B cell (primary cell): Measurements from ENCODE around the gene CENPP. TPM values are rescaled to one million over a fixed set of nuclear protein-coding genes. Genes with fewer than 3 reads are reported as not detected.

ENCODE experiments used
- ATAC-seq: fragments of 200-7000 bp; cut with Tn5 transposase; one replicate; pipeline ENCODE4 v1.10.0; 2021; ENCODE audit warnings: low read depth, mild to moderate bottlenecking, moderate number of reproducible peaks, moderate library complexity
- CTCF ChIA-PET: fragments of 350-600 bp; sonication (Branson Sonifier 250); formaldehyde crosslinking; loops from one replicate; lab custom pipeline; 2021; ENCODE audit warnings: antibody characterized with exemption, inconsistent platforms; lab: Charles Lee
- POLR2A ChIA-PET: fragments of 350-600 bp; sonication (Branson Sonifier 250); formaldehyde crosslinking; loops from one replicate; lab custom pipeline; 2021; ENCODE audit warnings: antibody characterized with exemption; lab: Charles Lee
- DNase-seq: peaks from one replicate; pipeline ENCODE4 v3.0.0; 2013
- H2AFZ ChIP-seq: 2 replicates; pipeline ENCODE4 v1.6.1; 2012; ENCODE audit warnings: mild to moderate bottlenecking, low read depth, low read length; ENCODE audit not compliant: insufficient read depth, poor library complexity, severe bottlenecking
- H3K27ac ChIP-seq, 2 donors: 1 replicate in 1 of 2; 2 replicates in 1 of 2; pipeline ENCODE4 v1.5.1; 2012 to 2013; ENCODE audit warnings: low read length in 2 of 2, mild to moderate bottlenecking in 2 of 2, moderate library complexity in 1 of 2
- H3K27me3 ChIP-seq, 4 experiments: fragments of 200-600 bp in 1 of 4; sonication (generic) in 1 of 4; replicated peaks in 1 of 4; 1 replicate in 2 of 4; 2 replicates in 2 of 4; pipeline versions ENCODE4 v1.6.1 to v1.7.0; 2013 to 2016; ENCODE audit warnings: low read length in 3 of 4, mild to moderate bottlenecking in 2 of 4, mixed read lengths in 1 of 4, moderate library complexity in 1 of 4; ENCODE audit not compliant: insufficient read depth in 4 of 4, control insufficient read depth in 3 of 4; ENCODE audit errors: control extremely low read depth in 1 of 4
- H3K36me3 ChIP-seq, 2 experiments: replicated peaks in 1 of 2; 1 replicate in 1 of 2; 2 replicates in 1 of 2; pipeline versions ENCODE4 v1.6.1 to v1.7.1; 2013; ENCODE audit warnings: low read length in 1 of 2; ENCODE audit not compliant: insufficient read depth in 2 of 2, control insufficient read depth in 1 of 2; ENCODE audit errors: control extremely low read depth in 1 of 2, extremely low read depth in 1 of 2
- H3K4me1 ChIP-seq, 2 donors: fragments of 200-600 bp in 1 of 2; sonication (generic) in 1 of 2; 1 replicate in 1 of 2; 2 replicates in 1 of 2; pipeline versions ENCODE4 v1.5.1 to v1.6.1; 2013 to 2017; ENCODE audit warnings: low read length in 2 of 2; ENCODE audit not compliant: control insufficient read depth in 2 of 2, insufficient read depth in 2 of 2
- H3K4me2 ChIP-seq: replicated peaks from 2 replicates; pipeline ENCODE3; 2012; ENCODE audit warnings: mild to moderate bottlenecking, low read depth, low read length; ENCODE audit not compliant: poor library complexity, severe bottlenecking
- H3K4me3 ChIP-seq, 5 experiments: fragments of 200-600 bp in 1 of 5; sonication (generic) in 1 of 5; 1 replicate in 3 of 5; 2 replicates in 2 of 5; pipeline versions ENCODE4 v1.5.1 to v1.7.0; 2011 to 2016; ENCODE audit warnings: low read length in 4 of 5, mild to moderate bottlenecking in 4 of 5, low read depth in 2 of 5, control low read depth in 1 of 5, moderate library complexity in 1 of 5; ENCODE audit not compliant: insufficient read depth in 1 of 5; ENCODE audit errors: control extremely low read depth in 1 of 5, extremely low read depth in 1 of 5
- H3K79me2 ChIP-seq: fragments of 200-600 bp; sonication (generic); one replicate; pipeline ENCODE4 v1.6.0; 2016; ENCODE audit warnings: low read length; ENCODE audit not compliant: control insufficient read depth, insufficient read depth
- H3K9ac ChIP-seq: fragments of 200-600 bp; sonication (generic); 2 replicates; pipeline ENCODE4 v1.6.1; 2017; ENCODE audit warnings: mild to moderate bottlenecking, low read length, moderate library complexity
- H3K9me3 ChIP-seq, 3 donors: one replicate each; pipeline versions ENCODE4 v1.6.1 to v1.7.1; 2013; ENCODE audit warnings: low read length in 2 of 3; ENCODE audit not compliant: control insufficient read depth in 2 of 3, insufficient read depth in 1 of 3; ENCODE audit errors: control extremely low read depth in 1 of 3
- H4K20me1 ChIP-seq: 2 replicates; pipeline ENCODE4 v1.6.0; 2012; ENCODE audit warnings: mild to moderate bottlenecking, low read length; ENCODE audit not compliant: insufficient read depth, control insufficient read depth, poor library complexity, severe bottlenecking
- H3K27ac Mint-ChIP-seq: one replicate; pipeline ENCODE4 v1.8.0; 2021; ENCODE audit warnings: mixed read lengths
- H3K27me3 Mint-ChIP-seq: one replicate; pipeline ENCODE4 v1.8.0; 2021; ENCODE audit warnings: mixed read lengths
- H3K4me1 Mint-ChIP-seq: one replicate; pipeline ENCODE4 v1.8.0; 2021; ENCODE audit warnings: mixed read lengths
- H3K4me3 Mint-ChIP-seq: one replicate; pipeline ENCODE4 v1.8.0; 2021; ENCODE audit warnings: mixed read lengths
- H3K9me3 Mint-ChIP-seq: one replicate; pipeline ENCODE4 v1.8.0; 2022; ENCODE audit warnings: mixed read lengths; ENCODE audit not compliant: insufficient read depth
- CTCF ChIP-seq: fragments of 200-600 bp; IDR thresholded peaks from one replicate; pipeline ENCODE4 v1.8.0; 2022; ENCODE audit warnings: antibody characterized with exemption, mild to moderate bottlenecking
- EZH2 ChIP-seq: IDR thresholded peaks from 2 replicates; pipeline ENCODE4 v1.6.1; 2012; ENCODE audit warnings: borderline replicate concordance, low read depth, mild to moderate bottlenecking, moderate library complexity, low read length; ENCODE audit not compliant: insufficient read depth, poor library complexity, severe bottlenecking
- WGBS: methylation state at CpG from one replicate; pipeline ENCODE4 v1.1.5; 2013; ENCODE audit warnings: missing lambda C conversion rate; ENCODE audit not compliant: insufficient coverage; 5-methylcytosine and 5-hydroxymethylcytosine counted together
- intact Hi-C: fragments of 100-400 bp; cut with micrococcal nuclease; formaldehyde crosslinking; loops from one replicate; pipeline ENCODE4 v1.10.0; 2022
- polyA plus RNA-seq: library from polyadenylated mRNA; depleted of rRNA; stranded (reverse); fragments of >200 nt; gene quantifications from 2 replicates; pipeline ENCODE4 v1.2.3, GENCODE V29; 2012
- total RNA-seq, 2 donors: library from RNA; stranded (reverse); fragments of 120-200 nt in 1 of 2; gene quantifications; 1 replicate in 1 of 2; 2 replicates in 1 of 2; pipeline versions ENCODE4 v1.2.3 to v1.2.4, GENCODE V29; 2013 to 2022

CENPP gene
- total and polyA plus RNA-seq, 2 donors (not counting 1 experiment from before 2014, with no cell fraction given) = 1.4 to 6.2 TPM

- H3K27me3 ChIP-seq = no peaks in the 10 kb centered on the region
- no peaks in the 10 kb centered on the region for H3K4me1 ChIP-seq
- Mint-ChIP-seq H3K27me3 (no peaks in the 10 kb centered on the region), H3K4me3 (no peak overlapping the region), H3K9me3 (no peaks in the 10 kb centered on the region), H3K4me1 (peaks cover 19% of the 10 kb centered on the region), H3K27ac (no peak overlapping the region)
- no peak overlapping the region for H3K27ac ChIP-seq
- intact Hi-C loops = no loop called here
- no peak for ATAC-seq
- 86% methylated on average over 1 of the region's 3 CpGs for WGBS
- no peaks in the 10 kb centered on the region for H4K20me1 ChIP-seq
- ChIA-PET POLR2A (no interaction called here), CTCF (no interaction called here)
- H3K4me2 ChIP-seq = no peak overlapping the region
- no peaks in the 10 kb centered on the region for H3K9me3 ChIP-seq
- no peak overlapping the region for H2AFZ ChIP-seq
- H3K9ac ChIP-seq = no peak overlapping the region
- H3K36me3 ChIP-seq = peaks cover 4 to 76% of the 10 kb centered on the region in 2 experiments
- DNase-seq = no peak
- no peak overlapping the region for H3K4me3 ChIP-seq
- peaks cover 24% of the 10 kb centered on the region for H3K79me2 ChIP-seq
- TF ChIP-seq CTCF = no peak
- no peak for TF ChIP-seq EZH2
These were observed 15.2 kb upstream of the CENPP start for GRCh38 chr9:92310562-92310961.

GRCh38 chr9:92312887-92313623 is 12.7 kb upstream of the CENPP start:
- TF ChIP-seq CTCF (no peak), EZH2 (no peak)
- WGBS = 60% methylated on average over 1 of the region's 6 CpGs

More at GRCh38 chr9:92312887-92313623, 12.7 kb upstream of the CENPP start:
- H2AFZ ChIP-seq = no peak overlapping the region
- no peak for ATAC-seq
- H3K27ac Mint-ChIP-seq = no peak overlapping the region
- H3K4me1 ChIP-seq = no peaks in the 10 kb centered on the region
- no peak overlapping the region for H3K4me2 ChIP-seq
- no peak overlapping the region for H3K4me3 ChIP-seq
- ChIA-PET POLR2A (no interaction called here), CTCF (interaction anchor here (1.3 kb wide), 1 partner anchor 14 kb away, joined by 3 read pairs; no protein-coding TSS in a partner anchor)
- intact Hi-C loops = no loop called here
- no peaks in the 10 kb centered on the region for H3K9me3 ChIP-seq
- H4K20me1 ChIP-seq = no peaks in the 10 kb centered on the region
- H3K9ac ChIP-seq = no peak overlapping the region
- H3K36me3 ChIP-seq = peaks cover 4 to 74% of the 10 kb centered on the region in 2 experiments
- no peak for DNase-seq
- H3K4me1 Mint-ChIP-seq = peaks cover 19% of the 10 kb centered on the region
- no peaks in the 10 kb centered on the region for H3K9me3 Mint-ChIP-seq
- H3K27ac ChIP-seq = no peak overlapping the region
- H3K27me3 ChIP-seq = no peaks in the 10 kb centered on the region
- H3K4me3 Mint-ChIP-seq = no peak overlapping the region
- no peaks in the 10 kb centered on the region for H3K27me3 Mint-ChIP-seq
- H3K79me2 ChIP-seq = peaks cover 24% of the 10 kb centered on the region
